Ureter (tissue), 1 donor: ENCODE data around the gene WASL. TPM values are rescaled to one million over a fixed set of nuclear protein-coding genes. Genes with fewer than 3 reads are reported as not detected.
"Not testable (repeated sequence)": the region's sequence is repeated elsewhere in the genome, so short reads cannot be mapped to it uniquely, and the experiment has no call there.

Experiments
- DNase-seq: peaks from one replicate; pipeline ENCODE4 v3.0.0-alpha.2; 2020; ENCODE audit warnings: low spot score
- total RNA-seq: library from RNA; stranded (reverse); gene quantifications from one replicate; pipeline ENCODE4 v1.2.4, GENCODE V29; 2023
- donor health status: DM: yes; HTN: yes; CAD: no.

Gene WASL
- total RNA-seq, 1 donor from 2014 or later: 59.4 TPM

DNA sequence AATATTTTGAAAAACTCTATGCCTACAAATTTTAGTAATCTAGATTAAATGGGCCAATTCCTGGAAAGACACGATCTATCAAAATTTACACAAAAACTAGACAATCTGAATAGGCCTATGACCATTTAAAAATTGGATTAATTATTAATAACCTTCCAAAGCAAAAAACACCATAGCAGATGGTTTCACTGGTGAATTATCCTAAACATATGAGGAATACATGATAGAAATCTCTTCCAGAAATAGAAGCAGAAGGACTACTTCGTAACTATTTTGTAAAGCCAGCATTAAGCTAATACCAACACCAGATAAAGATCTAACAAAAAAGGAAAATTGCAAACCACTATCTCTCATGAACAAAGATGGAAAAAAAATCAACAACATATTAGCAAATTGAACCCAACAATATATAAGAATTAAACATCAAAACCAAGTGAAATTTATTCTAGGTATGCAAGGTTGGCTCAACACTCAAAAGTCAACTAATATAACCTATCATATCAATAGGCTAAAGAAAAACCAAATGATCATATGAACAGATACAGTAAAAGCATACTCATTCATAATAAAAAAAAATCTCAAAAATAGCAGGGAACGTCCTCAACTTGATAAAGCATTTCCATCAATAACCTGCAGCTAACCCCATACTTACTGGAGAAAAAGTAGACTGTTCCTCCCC is 16.3 kb downstream of the WASL start:
- no peak for DNase-seq

DNA sequence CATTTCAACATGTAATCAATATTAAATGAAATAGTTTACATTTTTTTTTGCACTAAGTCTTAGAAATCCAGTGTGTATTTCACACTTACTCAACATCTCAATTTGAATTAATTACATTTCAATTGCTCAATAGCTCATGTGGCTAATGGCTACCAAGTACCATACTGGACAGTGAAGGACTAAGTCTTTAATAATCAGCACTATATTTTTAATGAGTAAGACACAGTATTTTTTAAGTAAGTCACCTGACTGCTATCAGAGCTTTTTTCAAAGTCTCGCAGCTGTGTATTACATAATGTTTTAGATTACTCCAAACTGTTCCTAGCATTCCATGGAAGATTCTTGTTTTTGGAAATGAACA is 19.6 kb downstream of the WASL start:
- no peak for DNase-seq

DNA sequence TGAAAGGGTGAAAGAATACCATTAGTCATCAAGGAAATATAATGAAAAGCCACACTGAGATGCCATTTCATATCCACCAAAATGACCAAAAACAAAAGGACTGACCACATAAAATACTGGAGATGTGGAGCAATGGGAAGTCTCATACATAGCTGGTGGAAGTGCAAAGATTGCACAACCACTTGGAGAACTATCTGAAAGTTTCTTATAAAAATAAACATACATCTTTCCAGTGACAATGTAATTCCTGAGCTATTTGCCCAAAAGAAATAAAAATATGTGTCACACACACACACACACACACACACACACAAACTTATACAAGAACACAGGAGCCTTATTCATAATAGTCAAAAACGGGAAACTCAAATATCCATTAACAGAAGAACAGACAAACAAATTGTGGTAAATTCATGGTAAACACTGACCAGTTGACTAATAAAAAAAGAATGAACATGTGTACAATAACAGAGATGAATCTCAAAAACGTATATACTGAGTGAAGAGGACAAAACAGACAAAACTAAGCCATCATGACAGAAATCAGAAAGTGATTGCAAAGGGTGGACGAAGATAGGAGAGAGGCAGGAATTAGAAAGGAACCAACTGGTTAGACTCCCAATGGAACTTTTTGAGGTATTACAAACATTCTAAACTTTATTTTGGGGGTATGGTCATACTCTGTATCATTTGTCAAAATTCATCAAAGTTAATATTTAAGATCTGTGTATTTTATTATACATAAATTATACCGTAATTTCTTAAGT is 21.5 kb downstream of the WASL start:
- no peak for DNase-seq

DNA sequence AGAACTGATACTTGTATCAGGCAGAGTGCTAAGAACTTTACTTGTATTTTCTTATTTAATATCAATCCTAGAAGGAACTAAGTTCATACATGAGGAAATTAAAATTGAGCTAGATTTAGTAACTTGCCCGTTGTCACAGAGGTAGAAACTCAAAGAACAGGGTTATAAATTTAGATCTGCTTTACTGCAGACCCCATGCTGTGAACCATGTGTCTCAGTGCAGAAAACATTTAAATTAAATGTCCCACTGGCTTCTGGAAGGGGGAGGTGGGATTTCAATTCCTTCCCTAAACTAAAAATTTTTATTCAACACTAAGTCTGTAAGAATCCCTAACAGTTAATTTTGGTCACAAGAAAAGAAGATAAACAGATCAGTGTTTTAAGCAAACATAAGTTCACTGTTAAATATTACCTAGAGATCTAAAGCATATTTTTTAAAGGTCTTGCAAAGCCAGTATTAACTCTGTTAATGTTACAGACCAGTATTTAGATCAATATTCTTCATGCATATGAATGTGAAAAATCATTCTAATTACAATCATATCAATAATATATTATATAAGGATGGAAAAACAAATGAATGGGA is 23.1 kb downstream of the WASL start:
- DNase-seq: no peak

DNA sequence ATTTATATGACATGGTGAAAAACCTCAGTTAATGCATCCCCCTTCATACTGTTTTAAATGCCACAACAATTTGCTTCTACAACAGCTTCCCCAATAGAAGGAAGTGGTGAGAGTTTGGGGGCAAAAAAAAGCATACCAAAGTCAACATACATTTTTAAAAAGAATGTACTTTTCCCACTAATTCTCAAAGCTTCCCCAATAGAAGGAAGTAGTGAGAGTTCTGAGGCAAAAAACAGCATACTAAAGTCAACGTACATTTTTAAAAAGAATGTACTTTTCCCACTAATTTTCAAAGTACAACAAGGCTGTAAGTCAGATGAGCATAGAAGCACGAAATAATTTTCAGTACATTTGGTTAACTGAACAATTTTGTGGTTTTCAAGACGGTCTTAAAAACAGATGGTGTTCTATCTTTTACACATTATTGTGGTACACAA is 24.0 kb downstream of the WASL start:
- no peak for DNase-seq

DNA sequence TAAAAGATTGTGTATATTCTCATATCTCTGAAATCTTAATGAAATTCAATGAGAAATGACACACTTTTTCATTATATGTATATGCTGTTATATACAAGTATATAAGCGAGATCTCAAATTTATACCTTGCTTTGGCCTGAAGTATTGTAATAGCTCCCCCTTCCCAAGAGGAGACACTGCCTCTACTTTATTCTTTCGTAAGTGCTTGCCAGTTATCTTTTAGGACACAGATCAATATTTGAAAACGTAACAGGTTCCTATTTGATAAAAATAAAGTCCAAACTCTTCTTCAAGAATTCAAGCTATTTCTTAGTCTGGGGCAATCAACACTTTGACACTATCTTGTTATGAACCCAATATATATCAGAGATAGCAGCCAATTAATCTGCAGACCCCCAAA is 24.9 kb downstream of the WASL start:
- DNase-seq: no peak

DNA sequence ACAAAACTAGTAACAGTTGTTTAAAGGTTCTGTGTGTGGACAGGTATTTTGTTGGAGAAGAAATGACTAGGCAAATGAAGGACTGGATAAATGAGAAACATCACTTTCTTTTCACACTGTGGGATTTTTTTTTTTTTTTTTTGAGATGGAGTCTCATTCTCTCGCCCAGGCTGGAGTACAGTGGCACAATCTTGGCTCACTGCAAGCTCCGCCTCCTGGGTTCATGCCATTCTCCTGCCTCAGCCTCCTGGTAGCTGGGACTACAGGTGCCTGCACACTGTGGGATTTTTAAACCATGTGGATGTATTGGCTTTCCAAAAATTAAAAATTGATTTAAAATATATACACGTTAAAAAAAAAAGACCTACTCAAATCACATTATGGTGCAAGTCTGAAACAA is 28.3 kb downstream of the WASL start:
- DNase-seq: not testable (repeated sequence)

DNA sequence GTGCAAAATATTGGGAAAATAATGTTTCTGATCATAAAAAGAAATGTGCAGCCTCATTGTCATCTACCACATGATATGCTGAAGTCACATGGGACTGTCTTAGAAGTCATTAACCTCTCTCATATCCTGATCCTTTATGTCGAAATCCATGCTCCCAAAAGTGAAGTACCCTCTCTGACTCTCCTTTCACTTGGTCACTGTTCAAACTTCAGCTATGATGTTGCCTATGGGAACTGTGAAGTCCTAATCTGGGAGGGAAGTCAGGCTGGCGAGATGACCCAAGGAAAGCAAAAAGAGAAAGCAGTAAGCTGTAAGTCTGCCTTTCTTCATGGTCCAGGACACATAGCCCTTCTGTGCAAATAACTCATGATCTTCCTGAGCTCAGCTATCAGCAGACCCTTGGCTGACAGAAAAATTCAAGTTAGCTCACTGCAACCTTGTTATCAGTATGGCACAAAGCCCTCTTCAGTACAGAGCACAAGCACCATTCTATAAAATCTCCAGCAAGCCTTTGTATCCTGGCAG is 29.5 kb downstream of the WASL start:
- no peak for DNase-seq

DNA sequence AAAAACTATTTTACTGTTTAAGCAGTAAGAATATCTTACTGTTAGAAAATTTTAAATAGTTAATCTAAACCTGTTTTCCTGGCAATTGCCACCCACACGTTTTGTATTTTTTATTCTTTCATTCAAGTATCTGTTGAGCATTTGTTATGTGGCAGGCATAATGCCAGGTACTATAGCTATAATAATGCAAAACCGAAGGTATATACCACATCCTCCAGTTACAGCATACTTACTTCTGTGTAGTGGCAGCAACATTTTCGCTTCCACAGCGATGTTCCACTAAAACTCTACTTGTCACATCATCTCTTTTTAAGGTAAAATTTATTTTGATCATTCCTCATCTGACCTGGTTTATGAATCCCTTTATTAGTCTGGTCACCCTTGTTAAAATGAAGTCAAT is 30.0 kb downstream of the WASL start:
- DNase-seq: no peak

DNA sequence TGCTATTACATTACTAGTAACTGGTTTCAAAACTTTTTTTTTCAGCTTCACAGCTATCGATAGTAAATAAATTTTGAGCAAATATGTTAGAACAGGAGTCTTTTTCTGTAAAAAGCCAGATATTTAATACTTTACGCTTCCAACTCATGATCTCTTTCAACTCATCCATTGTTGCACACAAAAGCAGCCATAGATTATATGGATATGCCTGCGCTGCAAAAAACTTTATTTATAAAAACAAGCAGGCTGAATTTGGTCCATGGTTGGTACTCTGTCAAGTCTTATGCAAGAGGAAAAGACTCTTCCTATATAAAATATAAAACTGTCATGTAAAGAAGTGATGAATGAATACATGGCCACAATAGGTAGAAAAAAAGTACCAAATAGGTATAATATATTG is 31.1 kb downstream of the WASL start:
- DNase-seq: no peak

DNA sequence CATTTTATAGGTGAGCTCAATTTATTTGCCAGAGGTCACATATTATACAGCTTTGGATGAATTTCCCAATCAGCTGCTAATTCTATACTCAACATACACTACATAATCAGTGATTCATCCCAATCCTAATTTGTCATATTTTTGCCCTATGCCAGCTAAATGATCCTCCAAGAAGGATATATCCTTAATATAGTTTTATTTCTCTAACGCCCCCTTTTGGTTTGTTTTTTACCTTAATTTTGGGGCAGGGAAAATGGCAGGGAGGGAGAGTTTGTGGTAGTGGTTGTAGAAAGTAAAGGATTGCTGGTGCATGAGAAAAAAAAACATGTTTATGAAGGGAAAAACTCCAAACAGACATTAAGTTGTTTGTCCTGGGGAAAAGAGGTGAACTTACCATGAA is 31.9 kb downstream of the WASL start:
- DNase-seq: no peak

DNA sequence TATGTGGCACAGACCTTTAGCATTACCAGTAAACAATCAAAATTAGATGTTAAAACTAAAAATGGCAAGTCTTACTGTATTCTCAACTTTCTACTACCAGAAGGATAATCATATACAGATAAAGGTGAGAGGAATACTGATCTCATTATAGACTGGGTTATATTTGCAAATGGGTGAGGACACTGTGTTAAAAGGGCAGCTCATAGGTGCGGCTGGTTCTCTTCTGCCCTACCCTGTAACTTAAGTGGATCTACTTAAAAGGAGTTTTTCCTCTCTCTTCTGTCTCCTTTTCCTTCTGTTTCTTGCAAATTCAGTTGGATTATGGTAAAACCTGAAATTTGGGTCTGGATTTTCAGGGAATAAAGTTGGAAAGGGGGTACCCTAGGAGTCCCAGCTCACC is 33.0 kb downstream of the WASL start:
- no peak for DNase-seq

DNA sequence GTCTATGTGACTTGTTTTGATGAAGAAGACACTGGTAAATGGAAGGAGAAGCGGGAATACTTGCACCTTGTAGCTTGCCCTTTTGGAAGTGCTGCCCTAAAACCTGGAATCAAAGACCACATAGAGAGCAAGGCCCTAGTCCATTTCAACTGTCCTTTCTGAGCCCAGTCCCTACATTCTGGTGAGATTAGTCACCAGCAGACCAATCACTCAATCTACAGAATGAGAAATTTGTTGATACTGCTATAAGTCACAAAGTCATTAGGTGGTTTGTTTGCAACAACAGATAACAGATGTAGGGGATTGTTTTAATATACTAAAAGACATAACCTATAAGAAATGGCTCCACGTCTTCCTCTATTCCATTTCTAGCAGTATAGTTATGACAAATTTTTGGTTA is 33.6 kb downstream of the WASL start:
- DNase-seq: no peak

DNA sequence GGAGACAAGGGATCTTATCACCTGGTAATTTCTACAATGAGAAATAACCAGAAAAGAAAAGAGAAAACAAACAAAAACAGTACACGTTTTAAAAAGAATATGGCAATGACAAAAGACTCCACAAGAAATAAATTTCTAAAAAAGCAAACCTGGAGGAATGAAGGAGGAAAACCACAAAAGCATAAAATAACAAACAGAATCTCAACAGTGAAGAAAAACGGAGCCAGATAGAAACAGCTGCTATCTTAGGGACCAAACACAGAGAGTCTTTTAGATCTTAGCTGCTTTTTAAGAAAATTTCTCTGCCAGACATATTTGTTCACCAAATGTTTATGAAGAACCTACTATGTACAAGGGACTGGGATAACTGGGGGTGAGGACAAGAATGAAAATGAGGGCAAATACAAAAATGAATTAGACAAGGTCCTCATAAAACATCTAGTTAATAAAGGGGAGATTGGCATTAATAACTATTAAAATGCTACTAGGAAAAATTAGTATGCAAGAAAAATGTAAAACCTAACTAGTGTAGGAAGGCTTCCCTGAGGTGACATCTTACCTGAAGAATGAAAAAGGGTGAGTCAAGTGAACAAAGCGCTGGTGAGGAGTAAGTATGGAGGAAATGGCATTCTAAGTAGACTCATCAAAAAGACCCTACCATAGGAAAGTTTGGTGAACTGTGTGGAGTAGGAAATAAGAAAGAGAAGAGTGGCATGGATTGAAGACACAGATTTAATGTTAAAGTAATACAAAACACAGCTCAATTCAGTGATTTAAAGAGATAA is 34.3 kb downstream of the WASL start:
- no peak for DNase-seq

DNA sequence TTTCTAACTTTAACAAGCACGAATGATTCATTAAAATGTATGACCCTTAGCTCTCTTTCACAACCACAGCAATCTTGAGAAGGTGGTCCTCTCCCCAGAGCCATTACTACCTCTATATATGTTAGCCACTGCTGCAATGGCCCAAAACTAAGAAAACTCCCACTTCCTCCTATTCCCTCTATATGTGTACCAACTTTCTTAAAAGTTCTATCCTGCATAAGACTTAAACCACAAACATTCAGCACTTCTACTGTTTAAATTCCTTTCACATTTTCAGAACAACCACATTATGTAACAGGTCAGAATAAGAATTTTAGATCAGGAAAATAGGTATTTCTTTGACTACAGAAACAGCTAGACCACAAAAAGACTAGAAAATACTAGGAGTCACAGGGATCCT is 36.2 kb downstream of the WASL start:
- no peak for DNase-seq

DNA sequence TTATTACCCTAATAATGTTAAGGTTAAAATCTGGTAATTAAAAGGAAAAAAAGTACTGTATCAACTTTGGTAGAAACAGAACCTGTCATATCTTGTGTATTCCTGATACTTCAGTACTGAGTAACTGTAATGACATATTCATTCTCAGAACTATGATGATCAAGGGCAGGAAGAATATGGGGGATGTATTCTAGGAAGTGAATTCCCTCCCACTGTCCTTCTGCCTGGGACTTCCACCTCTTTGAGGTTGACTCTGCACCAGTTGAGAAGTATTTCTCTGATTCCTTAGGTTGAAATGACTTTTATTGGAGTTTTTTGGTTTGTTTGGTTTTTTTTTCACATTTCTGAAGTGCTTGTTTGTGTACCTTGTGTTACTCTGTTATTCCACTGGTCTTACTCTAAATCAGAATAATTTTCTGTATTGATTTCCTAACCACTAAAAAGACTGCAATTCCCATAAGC is 36.9 kb downstream of the WASL start:
- no peak for DNase-seq

DNA sequence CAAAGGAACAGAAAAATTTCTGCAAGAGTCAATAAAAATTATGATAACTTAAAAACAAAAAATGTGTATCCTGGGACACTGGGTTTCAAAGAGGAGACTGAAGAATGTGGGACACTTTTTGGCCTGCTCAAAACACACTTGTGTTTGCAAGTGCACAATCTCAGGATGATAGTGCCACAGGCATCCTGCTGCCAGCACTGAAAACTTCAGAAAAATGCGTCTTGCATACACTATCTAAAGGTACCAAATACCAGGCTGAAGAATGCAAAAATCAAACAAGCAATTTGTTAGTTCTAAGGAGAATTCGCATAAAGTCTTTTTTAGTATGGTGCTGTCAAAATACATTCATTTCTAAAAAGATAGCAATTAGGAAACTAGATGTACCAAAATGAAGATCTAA is 38.1 kb downstream of the WASL start:
- DNase-seq: no peak

DNA sequence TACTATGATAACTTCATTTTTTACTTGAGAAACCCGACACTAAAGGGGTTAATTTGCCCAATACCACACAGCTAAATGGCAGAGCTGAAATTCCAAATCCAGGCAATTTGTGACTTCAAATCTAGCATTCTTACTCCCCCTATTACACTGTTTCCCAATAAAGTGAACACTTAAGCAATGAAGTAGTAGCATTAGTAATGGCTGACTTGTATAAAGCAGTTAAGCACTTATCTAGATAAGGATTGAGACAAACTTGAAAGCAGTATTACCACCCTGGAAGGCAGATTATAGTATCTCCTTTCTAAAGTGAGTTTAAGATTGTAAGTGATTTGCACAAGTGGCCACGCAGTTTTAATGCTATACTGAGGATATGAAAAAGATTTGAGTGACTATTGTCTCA is 39.3 kb downstream of the WASL start:
- no peak for DNase-seq

DNA sequence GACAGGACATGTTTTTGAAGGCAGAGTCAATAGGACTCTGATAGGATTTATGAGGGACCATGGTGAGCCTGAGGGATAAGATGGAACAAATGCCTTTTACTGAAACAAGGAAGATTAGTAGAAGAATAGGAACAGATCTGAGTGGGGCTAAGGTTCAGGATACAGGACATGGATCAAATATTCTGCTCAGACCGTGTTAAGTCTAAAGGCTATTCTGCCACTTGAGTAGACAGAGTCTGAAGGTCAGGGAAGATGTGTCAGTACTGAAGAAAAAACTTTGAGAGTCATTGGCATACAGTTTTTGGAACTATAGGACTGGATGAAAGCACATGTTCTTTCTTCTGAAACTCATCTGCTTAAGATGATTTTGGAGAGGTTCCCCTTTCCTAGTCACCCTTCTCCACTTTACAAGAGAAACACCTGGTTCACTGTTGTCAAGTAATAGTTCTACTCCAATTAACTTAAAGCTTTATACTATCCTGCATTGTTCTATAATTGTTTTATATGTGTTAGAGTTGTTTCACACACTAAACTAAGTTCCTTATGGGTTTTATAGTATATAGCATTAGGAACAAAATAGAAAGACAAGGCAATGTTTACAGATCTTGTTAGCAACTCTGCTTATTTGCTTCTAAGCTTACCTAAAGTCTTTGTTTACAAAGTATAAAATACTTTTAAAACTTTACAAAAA is 43.4 kb downstream of the WASL start:
- DNase-seq: no peak

DNA sequence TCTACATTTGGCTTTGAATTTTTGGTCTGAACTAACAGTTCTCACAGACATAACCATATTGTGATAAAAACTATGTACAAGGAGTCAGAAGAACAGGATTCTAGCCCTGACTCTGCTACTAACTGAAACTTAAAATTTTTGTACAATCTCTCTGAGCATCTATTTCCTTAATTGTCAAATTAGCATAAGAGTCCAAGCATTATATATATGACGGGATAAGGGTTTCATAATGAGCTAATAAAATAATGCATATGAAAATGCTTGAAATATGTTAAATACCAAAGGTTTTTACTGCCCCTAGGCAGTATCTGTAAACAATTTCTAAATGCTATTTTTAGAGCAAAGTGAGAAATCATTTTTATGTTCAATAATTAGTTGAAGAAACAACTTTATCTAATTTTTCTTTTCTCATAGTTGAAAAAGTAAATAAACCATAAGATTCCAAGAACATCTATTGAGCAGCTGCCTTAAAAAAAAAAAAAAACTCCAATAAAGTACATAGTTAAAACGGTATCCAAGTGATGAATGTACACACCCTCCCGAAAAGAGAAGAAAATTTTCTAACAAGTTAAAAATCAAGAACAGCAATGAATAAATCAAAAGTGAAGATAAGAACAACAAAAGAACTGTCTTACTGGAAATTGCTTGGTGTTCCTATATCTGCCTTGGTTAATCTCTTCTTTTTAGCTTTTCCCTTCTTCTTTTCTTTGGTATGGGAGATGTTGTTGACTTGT is 52.7 kb downstream of the WASL start:
- DNase-seq: no peak

DNA sequence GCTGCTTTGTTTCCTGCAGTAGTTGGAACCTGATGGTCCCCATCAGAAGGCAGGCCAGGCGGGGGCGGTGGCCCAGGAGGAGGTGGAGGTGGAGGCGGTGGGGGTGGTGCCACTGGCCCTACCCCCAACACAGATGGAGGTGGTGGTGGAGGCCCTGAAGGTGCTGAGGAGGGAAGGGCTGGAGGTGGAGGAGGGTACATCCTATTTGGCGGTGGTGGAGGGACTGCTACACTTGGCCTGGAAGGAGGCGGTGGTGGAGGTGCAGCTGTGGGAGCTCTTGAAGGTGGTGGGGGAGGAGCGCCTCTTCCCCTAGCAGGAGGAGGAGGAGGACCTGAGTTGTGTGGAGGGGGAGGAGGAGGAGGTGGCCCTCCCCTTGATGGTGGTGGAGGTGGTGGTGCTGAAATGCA is 56.3 kb downstream of the WASL start:
- no peak for DNase-seq
